DND-41 (cell line): Measurements from ENCODE around the gene GNB1L.

ENCODE experiments used
- EZH2 ChIP-seq: IDR thresholded peaks from 3 replicates; pipeline ENCODE4 v1.6.1; 2012; ENCODE audit warnings: borderline replicate concordance, low read depth, mild to moderate bottlenecking, moderate library complexity, low read length, inconsistent platforms; ENCODE audit not compliant: severe bottlenecking
- TF ChIP-seq, protein P1 (sequence below): IDR thresholded peaks from 2 replicates; pipeline ENCODE4 v1.5.1; 2012; ENCODE audit warnings: borderline replicate concordance, low read length, moderate library complexity, mild to moderate bottlenecking; ENCODE audit not compliant: poor library complexity, severe bottlenecking; ENCODE audit errors: extremely low read depth

DNA sequence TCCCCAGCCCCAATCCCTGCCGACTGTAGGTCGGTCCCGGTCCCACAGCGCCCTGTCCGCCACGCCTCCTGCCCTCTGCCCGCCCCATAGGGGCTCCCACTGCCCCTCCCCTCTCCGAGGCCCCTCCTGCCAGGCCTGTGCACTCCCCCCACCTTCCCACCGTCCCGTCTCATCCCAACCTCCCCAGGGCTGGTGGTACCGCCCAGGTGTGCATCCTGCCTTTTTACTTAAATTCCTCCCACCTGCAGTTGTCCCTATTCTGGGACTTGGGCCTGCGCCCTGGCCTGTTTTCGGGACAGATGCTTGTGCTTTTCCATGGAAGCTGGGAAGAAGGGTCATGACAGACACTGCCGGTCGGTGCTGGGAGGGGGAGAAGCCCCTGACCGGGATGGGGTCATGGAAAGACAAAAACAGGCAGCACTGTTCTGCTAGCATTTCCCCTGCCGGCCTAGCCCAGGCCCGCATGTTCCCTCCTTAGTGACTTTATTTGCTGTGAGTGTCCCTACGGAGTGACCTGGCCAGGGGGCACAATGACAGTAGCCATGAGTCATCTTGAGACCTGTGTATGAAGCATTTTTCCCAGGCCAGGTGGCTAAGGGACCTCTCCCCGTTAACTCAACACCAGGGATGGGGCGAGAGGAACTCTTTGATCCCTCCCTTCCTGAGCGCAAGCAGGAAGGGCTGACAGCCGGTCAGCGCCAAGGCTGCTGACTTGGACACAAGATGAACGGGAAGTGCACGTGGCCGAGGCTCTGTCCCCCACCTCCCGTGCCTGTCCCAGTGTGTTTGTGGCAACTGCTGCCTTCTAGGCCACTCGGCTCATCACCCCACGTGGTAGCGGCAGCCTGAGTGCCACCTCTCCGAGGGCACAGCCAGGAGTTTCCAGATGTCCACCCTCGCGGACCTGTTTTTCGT lies 87.0 kb downstream of the GNB1L start:
- TF ChIP-seq, protein P1, sequence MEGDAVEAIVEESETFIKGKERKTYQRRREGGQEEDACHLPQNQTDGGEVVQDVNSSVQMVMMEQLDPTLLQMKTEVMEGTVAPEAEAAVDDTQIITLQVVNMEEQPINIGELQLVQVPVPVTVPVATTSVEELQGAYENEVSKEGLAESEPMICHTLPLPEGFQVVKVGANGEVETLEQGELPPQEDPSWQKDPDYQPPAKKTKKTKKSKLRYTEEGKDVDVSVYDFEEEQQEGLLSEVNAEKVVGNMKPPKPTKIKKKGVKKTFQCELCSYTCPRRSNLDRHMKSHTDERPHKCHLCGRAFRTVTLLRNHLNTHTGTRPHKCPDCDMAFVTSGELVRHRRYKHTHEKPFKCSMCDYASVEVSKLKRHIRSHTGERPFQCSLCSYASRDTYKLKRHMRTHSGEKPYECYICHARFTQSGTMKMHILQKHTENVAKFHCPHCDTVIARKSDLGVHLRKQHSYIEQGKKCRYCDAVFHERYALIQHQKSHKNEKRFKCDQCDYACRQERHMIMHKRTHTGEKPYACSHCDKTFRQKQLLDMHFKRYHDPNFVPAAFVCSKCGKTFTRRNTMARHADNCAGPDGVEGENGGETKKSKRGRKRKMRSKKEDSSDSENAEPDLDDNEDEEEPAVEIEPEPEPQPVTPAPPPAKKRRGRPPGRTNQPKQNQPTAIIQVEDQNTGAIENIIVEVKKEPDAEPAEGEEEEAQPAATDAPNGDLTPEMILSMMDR: no peak
- TF ChIP-seq EZH2: no peak
